Testis (tissue), 3 donors: ENCODE measurements around the gene BOD1L1. TPM values are rescaled to one million over a fixed set of nuclear protein-coding genes. Genes with fewer than 3 reads are reported as not detected.

ENCODE experiments used
- DNase-seq: peaks from one replicate; pipeline ENCODE4 v3.0.0-alpha.2; 2019
- H3K27ac ChIP-seq, 2 donors: fragments of 200-600 bp; sonication (generic); one replicate each; pipeline ENCODE4 v1.5.1; 2019
- H3K27me3 ChIP-seq: fragments of 200-600 bp; sonication (generic); one replicate; pipeline ENCODE4 v1.5.1; 2019
- H3K36me3 ChIP-seq: fragments of 200-600 bp; sonication (generic); one replicate; pipeline ENCODE4 v1.5.1; 2017; ENCODE audit warnings: low read depth; ENCODE audit errors: missing control alignments
- H3K4me1 ChIP-seq: fragments of 200-600 bp; sonication (generic); one replicate; pipeline ENCODE4 v1.5.1; 2019
- H3K4me3 ChIP-seq, 2 donors: fragments of 200-600 bp; sonication (generic); one replicate each; pipeline ENCODE4 v1.5.1; 2017 to 2019
- H3K9me3 ChIP-seq: fragments of 200-600 bp; sonication (generic); one replicate; pipeline ENCODE4 v1.5.1; 2017
- POLR2A ChIP-seq: fragments of 450-650 bp; IDR thresholded peaks from one replicate; pipeline ENCODE4 v1.6.1; 2017; ENCODE audit warnings: antibody characterized with exemption, mild to moderate bottlenecking, moderate library complexity
- WGBS, 2 donors: methylation state at CpG; one replicate each; pipeline ENCODE4 v1.1.5; 2018; 5-methylcytosine and 5-hydroxymethylcytosine counted together
- intact Hi-C: fragments of 100-400 bp; cut with DNase I; formaldehyde crosslinking; loops from one replicate; pipeline ENCODE4 v1.15.1; 2023; ENCODE audit warnings: low total_unique reads
- polyA plus RNA-seq: library from polyadenylated mRNA; stranded (reverse); fragments of 350-450 nt; fragmentation: Illumina TruSeq; extraction: RNeasy Lipid Tissue Mini Kit (QIAGEN cat#74804); gene quantifications from one replicate; pipeline ENCODE4 v1.2.3, GENCODE V29; 2014; ENCODE audit warnings: low read depth, low replicate concordance; ENCODE audit not compliant: insufficient read depth
- total RNA-seq, 2 donors: library from RNA; depleted of rRNA; stranded (reverse); fragments of >200 nt; gene quantifications; one replicate each; pipeline ENCODE4 v1.2.3, GENCODE V29; 2016
- TF ChIP-seq, protein P1 (sequence below), 3 experiments: fragments of 450-650 bp in 2 of 3; fragments of 200-600 bp in 1 of 3; sonication (generic) in 1 of 3; IDR thresholded peaks; one replicate each; pipeline ENCODE4 v1.5.1; 2016 to 2019; ENCODE audit warnings: antibody characterized with exemption in 3 of 3, mild to moderate bottlenecking in 2 of 3, moderate library complexity in 1 of 3

The BOD1L1 gene
- total and polyA plus RNA-seq, 3 donors from 2014 or later, result 14.7 to 108 (median 98.1) TPM

- H3K4me3 ChIP-seq, result no peak overlapping the region
- H3K27ac ChIP-seq, result no peak overlapping the region
- TF ChIP-seq POLR2A, result no peak
- TF ChIP-seq, protein P1, sequence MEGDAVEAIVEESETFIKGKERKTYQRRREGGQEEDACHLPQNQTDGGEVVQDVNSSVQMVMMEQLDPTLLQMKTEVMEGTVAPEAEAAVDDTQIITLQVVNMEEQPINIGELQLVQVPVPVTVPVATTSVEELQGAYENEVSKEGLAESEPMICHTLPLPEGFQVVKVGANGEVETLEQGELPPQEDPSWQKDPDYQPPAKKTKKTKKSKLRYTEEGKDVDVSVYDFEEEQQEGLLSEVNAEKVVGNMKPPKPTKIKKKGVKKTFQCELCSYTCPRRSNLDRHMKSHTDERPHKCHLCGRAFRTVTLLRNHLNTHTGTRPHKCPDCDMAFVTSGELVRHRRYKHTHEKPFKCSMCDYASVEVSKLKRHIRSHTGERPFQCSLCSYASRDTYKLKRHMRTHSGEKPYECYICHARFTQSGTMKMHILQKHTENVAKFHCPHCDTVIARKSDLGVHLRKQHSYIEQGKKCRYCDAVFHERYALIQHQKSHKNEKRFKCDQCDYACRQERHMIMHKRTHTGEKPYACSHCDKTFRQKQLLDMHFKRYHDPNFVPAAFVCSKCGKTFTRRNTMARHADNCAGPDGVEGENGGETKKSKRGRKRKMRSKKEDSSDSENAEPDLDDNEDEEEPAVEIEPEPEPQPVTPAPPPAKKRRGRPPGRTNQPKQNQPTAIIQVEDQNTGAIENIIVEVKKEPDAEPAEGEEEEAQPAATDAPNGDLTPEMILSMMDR (IDR thresholded peaks at IDR 0.05), result no peak
- peaks cover 8% of the 10 kb centered on the region for H3K4me1 ChIP-seq
- DNase-seq, result no peak
- no peaks in the 10 kb centered on the region for H3K9me3 ChIP-seq
- no peaks in the 10 kb centered on the region for H3K27me3 ChIP-seq
- no peaks in the 10 kb centered on the region for H3K36me3 ChIP-seq
- 40 to 42% methylated on average over 3 of the region's 3 CpGs for whole genome bisulfite sequencing, 2 donors
- intact Hi-C loops, result no loop called here
These were observed 26.2 kb upstream of the BOD1L1 start for GRCh38 chr4:13653766-13654161.

DNA sequence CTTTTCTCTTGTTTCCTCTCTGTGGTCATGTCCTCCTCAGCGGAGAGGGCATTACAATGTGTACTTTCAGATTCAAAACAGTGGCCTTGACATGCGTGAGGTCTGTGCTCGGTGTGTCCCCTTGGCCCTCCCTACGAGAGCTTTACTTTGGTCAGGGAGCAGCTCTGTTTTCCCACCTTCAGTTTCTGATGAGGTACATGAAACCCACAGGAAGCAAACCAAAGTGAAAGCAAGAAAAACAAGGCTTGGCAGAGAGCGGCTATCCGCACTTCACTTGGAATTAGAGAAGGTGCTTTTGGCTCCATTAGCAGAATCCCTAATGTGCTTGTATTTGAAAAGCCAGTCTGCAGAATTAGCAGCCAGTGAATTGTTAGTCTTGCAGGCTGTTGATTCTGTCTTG, 19.5 kb upstream of the BOD1L1 start:
- peak overlapping the region; percentile 34 to 55 for H3K27ac ChIP-seq
- peaks cover 10% of the 10 kb centered on the region for H3K4me1 ChIP-seq
- no peaks in the 10 kb centered on the region for H3K36me3 ChIP-seq
- TF ChIP-seq, protein P1 (IDR thresholded peaks at IDR 0.05), result no peak
- no peak for TF ChIP-seq POLR2A
- H3K9me3 ChIP-seq, result no peaks in the 10 kb centered on the region
- H3K27me3 ChIP-seq, result no peaks in the 10 kb centered on the region
- no peak overlapping the region for H3K4me3 ChIP-seq
- intact Hi-C loops, result no loop called here
- peak; percentile 33 for DNase-seq
- WGBS, 2 donors, result 27 to 34% methylated on average over 6 of the region's 6 CpGs

GRCh38 chr4:13645075-13645474, 17.6 kb upstream of the BOD1L1 start:
- Histone ChIP-seq H3K36me3 (no peaks in the 10 kb centered on the region), H3K9me3 (no peaks in the 10 kb centered on the region), H3K27me3 (no peaks in the 10 kb centered on the region), H3K4me1 (peaks cover 29% of the 10 kb centered on the region), H3K4me3 (no peak overlapping the region), H3K27ac (no peak overlapping the region)
- no peak for TF ChIP-seq POLR2A
- TF ChIP-seq, protein P1 (IDR thresholded peaks at IDR 0.05), result peak in 1 of 3 experiments; percentile 21
- intact Hi-C loops, result no loop called here
- WGBS, 2 donors, result 70 to 82% methylated on average over 1 of the region's 1 CpG
- DNase-seq, result no peak

DNA sequence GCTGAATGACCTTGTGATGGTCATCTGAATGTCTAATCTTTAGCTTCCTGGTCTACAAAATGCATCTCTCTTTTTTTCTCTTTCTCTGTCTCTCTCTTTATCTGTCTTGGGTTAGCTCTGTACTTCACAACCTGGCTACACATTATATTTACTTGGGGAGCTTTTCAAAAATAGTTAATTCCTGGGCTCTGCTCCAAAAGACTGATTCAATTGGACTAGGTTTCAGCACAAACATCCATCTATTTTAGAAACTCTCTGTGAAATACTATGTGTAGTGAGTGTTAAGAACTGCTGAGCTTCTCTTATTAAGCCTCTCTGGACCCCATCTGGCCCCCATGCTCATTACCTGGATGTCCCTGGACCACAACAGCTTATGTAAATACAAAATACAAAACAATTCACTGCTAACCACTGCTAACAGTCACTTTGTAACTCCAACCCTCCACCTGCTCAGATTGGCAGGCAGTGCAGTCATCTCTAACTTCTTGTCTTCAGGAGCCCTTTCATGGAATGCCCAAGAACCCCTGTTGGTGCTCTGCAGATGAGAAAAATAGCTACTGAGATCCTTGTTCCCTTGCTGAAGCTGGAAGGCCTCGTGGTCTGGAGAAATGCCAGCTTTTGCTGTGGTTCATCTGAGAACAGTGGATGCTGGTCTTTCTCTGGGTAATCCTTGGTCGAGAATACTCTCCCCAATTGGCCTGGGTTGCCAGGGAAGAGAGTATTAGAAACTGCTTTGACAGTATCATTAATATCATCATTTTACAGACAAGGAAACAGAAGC, 14.8 kb upstream of the BOD1L1 start:
- Histone ChIP-seq H3K36me3 (no peaks in the 10 kb centered on the region), H3K4me3 (no peak overlapping the region), H3K27me3 (no peaks in the 10 kb centered on the region), H3K9me3 (no peaks in the 10 kb centered on the region), H3K27ac (peak overlapping the region; percentile 48 to 68), H3K4me1 (peaks cover 28% of the 10 kb centered on the region)
- 25 to 33% methylated on average over 2 of the region's 2 CpGs for WGBS, 2 donors
- peak; percentile 76 for DNase-seq
- TF ChIP-seq POLR2A, result no peak
- TF ChIP-seq, protein P1 (IDR thresholded peaks at IDR 0.05), result no peak
- intact Hi-C loops, result no loop called here

- Histone ChIP-seq H3K9me3 (no peaks in the 10 kb centered on the region), H3K27me3 (no peaks in the 10 kb centered on the region), H3K27ac (peak overlapping the region; percentile 48 to 68), H3K4me1 (peaks cover 28% of the 10 kb centered on the region), H3K4me3 (no peak overlapping the region), H3K36me3 (no peaks in the 10 kb centered on the region)
- 54 to 55% methylated on average over 6 of the region's 6 CpGs for WGBS, 2 donors
- intact Hi-C loops, result no loop called here
- no peak for DNase-seq
- TF ChIP-seq POLR2A, result no peak
- TF ChIP-seq, protein P1 (IDR thresholded peaks at IDR 0.05), result no peak
These were observed 13.6 kb upstream of the BOD1L1 start for GRCh38 chr4:13641084-13641483.
